Activated T-cell treated with anti-CD3 and anti-CD28 coated beads for 24 hours (primary cell): ENCODE results near the gene VPS18.
A peak's percentile ranks its signal among the peaks of the same experiment; 100 is the strongest.
"Not testable (repeated sequence)": the region's sequence is repeated elsewhere in the genome, so short reads cannot be mapped to it uniquely, and the experiment has no call there.

Experiments
- DNase-seq: peaks from one replicate; pipeline ENCODE4 v3.0.0-alpha.2; 2020; ENCODE audit warnings: low read depth

The VPS18 gene

GRCh38 chr15:40893733-40894680 lies at the start of gene VPS18:
Gene VPS18, plus strand, starts transcription at chr15:40894450. Its CDS starts 319 bp downstream, at chr15:40894769.
- peak; percentile 97 for DNase-seq

GRCh38 chr15:40844696-40845030 lies 49.6 kb upstream of the VPS18 start:
- peak; percentile 11 for DNase-seq

GRCh38 chr15:40845036-40845435 lies 49.2 kb upstream of the VPS18 start:
- DNase-seq, result no peak

GRCh38 chr15:40845511-40846284 lies 48.6 kb upstream of the VPS18 start:
- DNase-seq, result no peak

GRCh38 chr15:40846841-40847222 lies 47.4 kb upstream of the VPS18 start:
- DNase-seq, result no peak

- no peak for DNase-seq
Observed at GRCh38 chr15:40847223-40847961, 46.9 kb upstream of the VPS18 start.

- no peak for DNase-seq
Observed at GRCh38 chr15:40850576-40851112, 43.6 kb upstream of the VPS18 start.

GRCh38 chr15:40852529-40852928 lies 41.7 kb upstream of the VPS18 start:
- DNase-seq, result no peak

- no peak for DNase-seq
Observed at GRCh38 chr15:40853241-40853890, 40.9 kb upstream of the VPS18 start.

- no peak for DNase-seq
Observed at GRCh38 chr15:40854161-40854560, 40.1 kb upstream of the VPS18 start.

- DNase-seq, result no peak
Observed at GRCh38 chr15:40855706-40856234, 38.5 kb upstream of the VPS18 start.

GRCh38 chr15:40856746-40857145 lies 37.5 kb upstream of the VPS18 start:
- no peak for DNase-seq

- peak; percentile 76 for DNase-seq
Observed at GRCh38 chr15:40857601-40858341, 36.5 kb upstream of the VPS18 start.

- no peak for DNase-seq
Observed at GRCh38 chr15:40858706-40859105, 35.5 kb upstream of the VPS18 start.

GRCh38 chr15:40859206-40859851 lies 34.9 kb upstream of the VPS18 start:
- peak; percentile 74 for DNase-seq

GRCh38 chr15:40861147-40861546 lies 33.1 kb upstream of the VPS18 start:
- DNase-seq, result not testable (repeated sequence)

- no peak for DNase-seq
Observed at GRCh38 chr15:40863660-40864270, 30.5 kb upstream of the VPS18 start.

- no peak for DNase-seq
Observed at GRCh38 chr15:40867199-40867598, 27.1 kb upstream of the VPS18 start.

- DNase-seq, result no peak
Observed at GRCh38 chr15:40869686-40870085, 24.6 kb upstream of the VPS18 start.

GRCh38 chr15:40870716-40871115 lies 23.5 kb upstream of the VPS18 start:
- DNase-seq, result no peak
